ENCODE data around the gene GZF1. TPM values are rescaled to one million over a fixed set of nuclear protein-coding genes. Genes with fewer than 3 reads are reported as not detected.
"Not testable (repeated sequence)": the region's sequence is repeated elsewhere in the genome, so short reads cannot be mapped to it uniquely, and the experiment has no call there.

The GZF1 gene
- total RNA-seq, 2 donors from 2014 or later: 12.9 to 18.7 TPM

- no peak for ATAC-seq
- DNase-seq: no peak
- intact Hi-C loops (cut with DNase I): loop anchor here (5.0 to 10.0 kb wide), 4 partner anchors 74 to 1004 kb away; no protein-coding TSS in a partner anchor
Measured at GRCh38 chr20:23341073-23341472, 20.9 kb upstream of the GZF1 start.

- DNase-seq (no peak), ATAC-seq (no peak)
- intact Hi-C loops (cut with DNase I): loop anchor here (5.0 to 10.0 kb wide), 4 partner anchors 76 to 1006 kb away; no protein-coding TSS in a partner anchor
Measured at GRCh38 chr20:23343590-23343989, 18.4 kb upstream of the GZF1 start.

GRCh38 chr20:23344336-23344735, 17.6 kb upstream of the GZF1 start:
- DNase-seq: no peak
- no peak for ATAC-seq
- intact Hi-C loops (cut with DNase I): loop anchor here (5.0 to 10.0 kb wide), 4 partner anchors 77 to 1007 kb away; no protein-coding TSS in a partner anchor

GRCh38 chr20:23346002-23346401, 16.0 kb upstream of the GZF1 start:
- ATAC-seq (no peak), DNase-seq (no peak)
- intact Hi-C loops (cut with DNase I): loop anchor here in 1 of 2 donors (10.0 kb wide), 1 partner anchor 291 kb away; no protein-coding TSS in a partner anchor

GRCh38 chr20:23347791-23348190, 14.2 kb upstream of the GZF1 start:
- ATAC-seq: no peak
- intact Hi-C loops (cut with DNase I): loop anchor here in 1 of 2 donors (2.0 to 10.0 kb wide), 2 partner anchors 97 to 293 kb away; no protein-coding TSS in a partner anchor
- DNase-seq: no peak

- not testable (repeated sequence) for ATAC-seq, DNase-seq
- intact Hi-C loops (cut with DNase I): loop anchor here in 1 of 2 donors (2.0 to 10.0 kb wide), 2 partner anchors 96 to 294 kb away; no protein-coding TSS in a partner anchor
Measured at GRCh38 chr20:23348510-23348909, 13.5 kb upstream of the GZF1 start.

GRCh38 chr20:23349338-23350195, 12.4 kb upstream of the GZF1 start:
- ATAC-seq (peak; percentile 79 to 85), DNase-seq (peak; percentile 84)
- intact Hi-C loops (cut with DNase I): loop anchor here in 1 of 2 donors (2.0 to 10.0 kb wide), 2 partner anchors 95 to 295 kb away; no protein-coding TSS in a partner anchor

GRCh38 chr20:23350196-23350903, 11.6 kb upstream of the GZF1 start, which contains the start of gene NXT1:
TSS of gene NXT1 (plus strand) at chr20:23350791. CDS start at chr20:23354042, 3,251 bp downstream.
- ATAC-seq (peak; percentile 94 to 96), DNase-seq (peak; percentile 95)
- intact Hi-C loops (cut with DNase I): no loop called here

- ATAC-seq (peak; percentile 24 to 37), DNase-seq (peak; percentile 61)
- intact Hi-C loops (cut with DNase I): no loop called here
Measured at GRCh38 chr20:23350904-23351838, 10.8 kb upstream of the GZF1 start.

GRCh38 chr20:23356203-23356602, 5.8 kb upstream of the GZF1 start:
- ATAC-seq: no peak
- intact Hi-C loops (cut with DNase I): no loop called here
- peak; percentile 28 for DNase-seq

GRCh38 chr20:23357767-23358562, 4.0 kb upstream of the GZF1 start:
- DNase-seq: peak; percentile 100
- peak; percentile 78 to 86 for ATAC-seq
- intact Hi-C loops (cut with DNase I): no loop called here

GRCh38 chr20:23358563-23358906, 3.4 kb upstream of the GZF1 start:
- DNase-seq (no peak), ATAC-seq (no peak)
- intact Hi-C loops (cut with DNase I): no loop called here

- DNase-seq: no peak
- intact Hi-C loops (cut with DNase I): no loop called here
- no peak for ATAC-seq
Measured at GRCh38 chr20:23358923-23359593, 2.9 kb upstream of the GZF1 start.

GRCh38 chr20:23360531-23360930, 1.5 kb upstream of the GZF1 start:
- DNase-seq (no peak), ATAC-seq (no peak)
- intact Hi-C loops (cut with DNase I): loop anchor here in 1 of 2 donors (10.0 kb wide), 1 partner anchor 274 kb away; the partner anchor contains the start of gene CST3

- intact Hi-C loops (cut with DNase I): loop anchor here in 1 of 2 donors (10.0 kb wide), 1 partner anchor 274 kb away; the partner anchor contains the start of gene CST3
- no peak for DNase-seq
- no peak for ATAC-seq
Measured at GRCh38 chr20:23361119-23361475, 885 bp upstream of the GZF1 start.

GRCh38 chr20:23362392-23363256, 642 bp downstream of the GZF1 start:
- intact Hi-C loops (cut with DNase I): loop anchor here in 1 of 2 donors (10.0 kb wide), 1 partner anchor 272 kb away; the partner anchor contains the start of gene CST3
- ATAC-seq (peak; percentile 1 to 19), DNase-seq (peak; percentile 58)
